ENCODE data around the gene MB.

MB gene

GRCh38 chr22:35589756-35590093 is 27.4 kb downstream of the MB start:
- TF ChIP-seq CTCF (IDR thresholded peaks at IDR 0.05; ENCODE audit: extremely low read depth, missing control alignments): no peak
- DNase-seq (ENCODE audit: low spot score): no peak

GRCh38 chr22:35589071-35589755 is 27.9 kb downstream of the MB start:
- no peak for DNase-seq (ENCODE audit: low spot score)
- TF ChIP-seq CTCF (IDR thresholded peaks at IDR 0.05; ENCODE audit: extremely low read depth, missing control alignments): no peak

GRCh38 chr22:35587896-35588295 is 29.2 kb downstream of the MB start:
- DNase-seq (ENCODE audit: low spot score): no peak
- TF ChIP-seq CTCF (IDR thresholded peaks at IDR 0.05; ENCODE audit: extremely low read depth, missing control alignments): no peak

GRCh38 chr22:35587447-35587870 is 29.7 kb downstream of the MB start:
- DNase-seq (ENCODE audit: low spot score): no peak

GRCh38 chr22:35586771-35587170 is 30.4 kb downstream of the MB start:
- TF ChIP-seq CTCF (IDR thresholded peaks at IDR 0.05; ENCODE audit: extremely low read depth, missing control alignments): no peak
- no peak for DNase-seq (ENCODE audit: low spot score)

More at GRCh38 chr22:35587447-35587870, 29.7 kb downstream of the MB start:
- no peak for TF ChIP-seq CTCF (IDR thresholded peaks at IDR 0.05; ENCODE audit: extremely low read depth, missing control alignments)

- peak; percentile 85 for DNase-seq (ENCODE audit: low spot score)
- peak; percentile 78 for TF ChIP-seq CTCF (IDR thresholded peaks at IDR 0.05; ENCODE audit: extremely low read depth, missing control alignments)
Measured at GRCh38 chr22:35582861-35583670, 34.1 kb downstream of the MB start.

GRCh38 chr22:35582218-35582860 is 34.8 kb downstream of the MB start:
- no peak for DNase-seq (ENCODE audit: low spot score)
- no peak for TF ChIP-seq CTCF (IDR thresholded peaks at IDR 0.05; ENCODE audit: extremely low read depth, missing control alignments)
